Right lobe of liver (tissue), 4 donors: ENCODE results near the gene KRTAP4-12.

Source experiments
- CTCF ChIP-seq, 4 donors: fragments of 200-600 bp in 3 of 4; fragments of 450-650 bp in 1 of 4; IDR thresholded peaks; one replicate each; pipeline versions ENCODE4 v1.5.1 to v1.8.0; 2016 to 2022; ENCODE audit warnings: antibody characterized with exemption in 4 of 4, mild to moderate bottlenecking in 2 of 4
- POLR2A ChIP-seq: fragments of 450-650 bp; IDR thresholded peaks from one replicate; pipeline ENCODE4 v1.6.1; 2017; ENCODE audit warnings: antibody characterized with exemption, mild to moderate bottlenecking
- donor health status: DM: no; HTN: no; CAD: no.
- donor health status: DM: no; HTN: no; CAD: no.
- donor health status: DM: no; HTN: yes; CAD: no.

GRCh38 chr17:41150026-41150425 is 26.0 kb upstream of the KRTAP4-12 start:
- no peak for TF ChIP-seq CTCF (IDR thresholded peaks at IDR 0.05)
- no peak for TF ChIP-seq POLR2A
